Left hindlimb (tissue), 1 donor: Measurements from ENCODE around the gene SLC25A21.
"Not testable (repeated sequence)": the region's sequence is repeated elsewhere in the genome, so short reads cannot be mapped to it uniquely, and the experiment has no call there.

Source experiments
- DNase-seq: peaks from one replicate; pipeline ENCODE4 v3.0.0-alpha.2; 2018

Gene SLC25A21

GRCh38 chr14:36817071-36817930 lies 355.1 kb downstream of the SLC25A21 start:
- DNase-seq: no peak

GRCh38 chr14:36816481-36816880 lies 355.9 kb downstream of the SLC25A21 start:
- no peak for DNase-seq

GRCh38 chr14:36814783-36815182 lies 357.6 kb downstream of the SLC25A21 start:
- DNase-seq: not testable (repeated sequence)

GRCh38 chr14:36810209-36810608 lies 362.2 kb downstream of the SLC25A21 start:
- no peak for DNase-seq

- no peak for DNase-seq
These were observed 364.7 kb downstream of the SLC25A21 start for GRCh38 chr14:36807727-36808126.

- no peak for DNase-seq
These were observed 367.3 kb downstream of the SLC25A21 start for GRCh38 chr14:36805131-36805559.

GRCh38 chr14:36797634-36798033 lies 374.8 kb downstream of the SLC25A21 start:
- no peak for DNase-seq

GRCh38 chr14:36791402-36791801 lies 381.0 kb downstream of the SLC25A21 start:
- no peak for DNase-seq

GRCh38 chr14:36785511-36785910 lies 386.9 kb downstream of the SLC25A21 start:
- DNase-seq: no peak

GRCh38 chr14:36784541-36784940 lies 387.9 kb downstream of the SLC25A21 start:
- DNase-seq: no peak

- DNase-seq: no peak
These were observed 390.5 kb downstream of the SLC25A21 start for GRCh38 chr14:36781897-36782296.

- no peak for DNase-seq
These were observed 398.8 kb downstream of the SLC25A21 start for GRCh38 chr14:36773558-36773957.

GRCh38 chr14:36773136-36773540 lies 399.3 kb downstream of the SLC25A21 start:
- no peak for DNase-seq

GRCh38 chr14:36771028-36771640 lies 401.3 kb downstream of the SLC25A21 start:
- no peak for DNase-seq

- no peak for DNase-seq
These were observed 403.6 kb downstream of the SLC25A21 start for GRCh38 chr14:36768638-36769337.

- no peak for DNase-seq
These were observed 404.7 kb downstream of the SLC25A21 start for GRCh38 chr14:36767603-36768281.

- DNase-seq: no peak
These were observed 405.4 kb downstream of the SLC25A21 start for GRCh38 chr14:36766974-36767373.

GRCh38 chr14:36757734-36758601 lies 414.4 kb downstream of the SLC25A21 start:
- no peak for DNase-seq

- DNase-seq: no peak
These were observed 416.2 kb downstream of the SLC25A21 start for GRCh38 chr14:36756226-36756625.

- DNase-seq: no peak
These were observed 416.6 kb downstream of the SLC25A21 start for GRCh38 chr14:36755756-36756155.

GRCh38 chr14:36751920-36752319 lies 420.5 kb downstream of the SLC25A21 start:
- DNase-seq: no peak

- DNase-seq: no peak
These were observed 421.3 kb downstream of the SLC25A21 start for GRCh38 chr14:36751106-36751505.
